ENCODE data around the gene TMEM203.
A peak's percentile ranks its signal among the peaks of the same experiment; 100 is the strongest.

The TMEM203 gene

DNA sequence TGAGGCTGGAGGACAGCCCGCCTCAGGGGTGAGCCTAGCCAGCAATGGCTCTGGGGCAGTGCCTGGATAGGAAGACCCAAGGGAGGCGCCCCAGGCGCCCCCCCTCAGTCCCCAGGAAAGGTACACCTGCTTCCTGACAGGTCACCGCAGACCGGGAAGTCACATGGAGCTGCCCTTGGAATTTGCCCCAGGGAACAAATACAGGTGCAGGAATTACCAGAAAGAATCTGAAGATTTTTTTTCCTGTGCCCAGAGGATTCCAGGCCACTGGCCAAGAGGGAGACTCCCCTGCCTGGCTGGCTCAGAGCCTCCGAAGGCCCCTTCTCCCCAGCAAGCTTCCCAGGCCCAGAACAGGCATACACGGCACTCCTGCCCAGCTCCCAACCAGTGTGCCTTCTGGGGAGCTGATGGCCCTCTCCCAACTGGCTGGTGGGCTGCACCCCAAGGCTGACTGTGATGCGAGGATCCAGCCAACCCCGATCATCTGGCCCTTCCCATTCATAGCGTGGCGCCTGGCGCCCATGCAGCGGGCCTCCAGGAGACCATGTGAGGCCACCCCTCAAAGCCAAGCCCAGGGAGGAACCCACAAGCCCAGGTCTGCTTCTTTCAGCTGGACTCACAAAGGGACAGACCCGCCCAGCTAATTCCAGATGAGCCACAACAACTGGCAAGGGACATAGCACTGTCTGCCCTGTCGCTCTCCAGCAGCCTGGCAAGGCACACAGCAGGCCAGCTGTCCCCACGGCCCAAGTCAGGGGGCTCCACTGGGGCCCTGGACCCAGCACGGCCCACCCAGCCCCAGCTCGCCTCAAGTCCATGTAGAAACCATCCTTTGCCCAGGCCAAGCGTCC is 7.2 kb downstream of the TMEM203 start:
- peak in 9 of 56 donors; percentile 5 to 71 (median 42) for DNase-seq

DNA sequence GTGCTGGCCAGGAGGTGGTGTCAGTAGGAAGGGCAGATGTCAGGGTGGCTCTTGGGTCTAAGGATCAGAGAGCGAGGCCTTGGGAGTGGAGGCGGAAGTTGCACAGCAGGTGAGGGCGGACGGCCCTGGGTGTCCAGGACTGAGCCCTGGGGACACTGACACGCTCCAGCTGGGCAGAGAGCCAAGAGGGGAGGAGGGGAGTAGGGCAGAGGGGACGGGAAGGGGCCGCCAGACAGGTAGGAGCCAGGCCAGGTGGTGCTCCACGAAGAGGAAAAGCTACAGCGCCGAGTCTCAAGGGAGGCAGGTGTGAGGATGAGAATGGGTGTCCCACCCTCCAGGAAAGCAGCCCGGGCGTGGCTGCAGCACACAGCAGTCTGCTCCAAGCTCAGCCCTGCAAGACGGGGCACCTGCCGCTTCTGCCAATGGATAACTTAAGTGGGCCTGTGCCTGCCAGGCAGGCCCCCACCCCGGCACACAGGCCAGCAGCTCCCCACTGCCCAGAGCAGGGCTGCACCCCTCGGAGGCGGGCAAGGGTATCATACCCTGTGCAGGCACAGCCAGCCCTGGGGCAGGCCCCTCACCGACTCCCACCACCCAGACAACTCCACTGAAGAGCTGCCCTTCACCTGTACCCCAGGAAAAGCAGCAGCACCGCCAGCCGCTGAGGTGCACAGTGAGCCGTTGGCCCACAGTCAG is 9.8 kb downstream of the TMEM203 start:
- DNase-seq = peak in 3 of 56 donors; percentile 12 to 63 (median 19)

DNA sequence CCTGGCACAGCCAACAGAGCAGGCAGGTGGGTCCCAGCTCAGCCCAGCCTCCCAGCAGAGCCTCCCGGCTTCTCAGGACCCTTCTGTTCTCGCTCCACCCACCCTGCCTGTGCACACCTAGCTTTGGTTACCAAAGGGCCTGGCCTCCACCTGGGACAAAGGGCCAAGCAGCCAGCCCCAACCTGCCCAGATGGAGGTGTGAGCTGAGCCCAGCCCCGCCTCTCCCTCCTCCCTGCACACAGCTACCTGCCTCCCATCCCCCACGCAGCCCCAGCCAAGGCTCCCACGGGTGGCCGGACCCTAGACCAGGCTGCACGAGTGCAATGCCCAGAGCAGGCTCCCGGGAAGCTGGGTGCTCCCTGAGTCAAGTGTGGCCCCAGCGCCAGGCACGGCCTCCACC is 10.5 kb downstream of the TMEM203 start:
- peak in 3 of 56 donors; percentile 36 to 63 (median 38) for DNase-seq

DNA sequence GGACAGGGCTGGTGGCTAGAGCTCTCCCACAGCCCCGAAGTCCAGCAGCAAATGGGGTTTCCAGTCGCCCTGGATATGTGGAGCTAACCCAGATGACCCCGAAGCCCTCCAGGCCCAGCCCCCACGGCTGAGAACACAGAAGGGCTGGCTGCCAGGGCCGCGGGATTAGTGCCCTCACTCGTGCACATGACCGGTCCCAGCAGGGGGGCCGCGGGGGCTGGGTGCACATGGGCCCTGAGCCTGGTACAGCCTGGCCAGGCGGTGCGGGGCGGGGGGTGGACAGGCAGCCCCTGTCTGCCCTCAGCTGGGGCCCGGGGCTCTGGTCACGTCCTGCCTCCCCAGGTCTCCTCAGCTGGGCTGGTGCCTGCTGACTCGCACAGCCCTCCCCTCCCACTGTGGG is 11.1 kb downstream of the TMEM203 start:
- DNase-seq = peak in 55 of 56 donors; percentile 13 to 96 (median 88)

DNA sequence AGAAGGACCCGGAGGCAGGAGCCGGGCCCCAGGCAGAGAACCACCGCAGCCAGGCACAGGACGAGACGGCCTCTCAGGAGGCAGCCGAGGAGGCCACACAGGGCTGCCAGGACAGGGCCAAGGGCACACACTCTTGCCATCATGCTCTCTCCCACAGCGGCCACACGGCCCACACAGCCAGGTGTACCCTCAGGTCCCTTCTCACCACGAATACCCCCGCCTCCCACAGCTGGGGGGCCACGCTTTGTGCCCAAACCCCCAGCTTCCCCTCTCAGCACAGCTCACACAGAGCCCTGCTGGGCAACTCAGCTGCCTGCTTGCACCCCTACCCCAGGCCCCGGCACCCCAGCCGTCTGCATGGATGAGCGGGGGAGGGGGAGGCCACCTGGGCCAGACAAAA is 11.7 kb downstream of the TMEM203 start:
- peak in 1 of 56 donors; percentile 60 for DNase-seq

DNA sequence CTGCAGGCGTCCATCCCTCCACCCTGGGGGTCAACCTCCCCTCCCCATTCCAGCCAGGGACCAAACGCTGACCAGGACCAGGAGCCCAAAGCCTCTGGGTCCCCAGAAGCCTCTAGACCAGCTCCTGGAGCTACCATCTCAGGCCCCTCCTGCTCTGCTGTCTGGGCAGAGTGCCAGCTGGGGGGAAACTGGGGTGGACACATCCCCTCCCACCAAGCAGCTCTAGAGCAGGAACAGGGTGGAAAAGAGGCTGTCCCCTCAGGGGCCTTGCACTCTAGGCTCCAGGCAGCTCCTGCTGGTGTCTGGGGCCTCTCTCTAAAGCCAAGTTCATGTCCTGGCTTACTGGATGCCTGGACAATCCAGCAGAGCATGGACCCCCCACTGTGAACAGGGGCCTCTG is 12.6 kb downstream of the TMEM203 start:
- DNase-seq = no peak

DNA sequence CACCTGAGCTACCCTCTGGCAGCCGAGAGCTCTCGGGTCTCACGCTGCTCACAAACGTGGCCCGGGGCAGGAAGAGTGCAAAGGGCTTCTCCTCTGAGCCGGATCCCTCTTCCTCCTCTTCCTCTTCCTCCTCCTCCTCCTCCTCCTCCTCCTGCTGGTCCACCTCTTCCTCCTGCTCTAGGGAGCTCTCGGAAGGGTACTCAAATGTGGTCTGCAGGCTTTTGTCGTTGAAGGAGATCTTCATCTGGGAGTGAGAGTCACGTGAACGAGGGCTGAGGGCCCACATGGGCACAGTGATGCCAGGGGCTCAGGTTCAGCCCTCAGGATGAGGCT is 13.0 kb downstream of the TMEM203 start:
- no peak for DNase-seq

DNA sequence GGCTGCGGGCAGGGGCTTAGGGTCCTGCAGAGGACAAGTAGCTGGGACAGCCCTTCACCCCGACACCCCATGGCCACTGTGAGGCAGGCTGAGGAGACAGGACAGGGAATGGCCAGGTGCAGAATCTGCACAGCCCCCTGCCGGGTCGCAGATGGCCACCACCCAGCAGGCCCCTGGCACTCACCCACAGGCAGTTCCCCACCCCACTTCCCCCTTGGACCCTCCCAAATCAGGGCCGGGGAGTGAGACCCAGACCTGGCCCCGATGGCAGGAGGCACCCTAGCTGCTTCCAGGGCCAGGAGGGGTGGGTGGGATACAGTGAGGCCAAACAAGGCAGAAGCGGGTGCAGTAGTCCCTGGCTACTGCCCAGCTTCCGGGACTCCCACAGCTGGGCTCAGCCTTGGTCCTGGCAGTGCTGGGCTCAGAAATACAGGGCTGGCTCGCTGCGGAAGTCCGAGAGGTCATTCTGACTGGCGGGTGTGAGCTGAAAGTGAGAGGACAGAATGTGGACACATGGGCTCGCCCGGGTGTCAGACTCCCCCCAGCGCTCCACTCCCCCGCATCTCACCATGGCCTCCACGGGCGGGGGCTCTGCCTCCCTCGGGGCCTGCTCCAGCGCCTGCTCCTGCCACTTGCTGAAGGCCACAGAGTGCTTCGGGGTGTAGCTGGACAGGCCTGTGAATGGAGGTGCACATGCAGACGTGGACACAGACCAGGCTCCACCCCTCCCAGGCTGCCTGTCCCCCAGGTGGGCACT is 13.6 kb downstream of the TMEM203 start:
- peak in 50 of 56 donors; percentile 17 to 90 (median 68) for DNase-seq

DNA sequence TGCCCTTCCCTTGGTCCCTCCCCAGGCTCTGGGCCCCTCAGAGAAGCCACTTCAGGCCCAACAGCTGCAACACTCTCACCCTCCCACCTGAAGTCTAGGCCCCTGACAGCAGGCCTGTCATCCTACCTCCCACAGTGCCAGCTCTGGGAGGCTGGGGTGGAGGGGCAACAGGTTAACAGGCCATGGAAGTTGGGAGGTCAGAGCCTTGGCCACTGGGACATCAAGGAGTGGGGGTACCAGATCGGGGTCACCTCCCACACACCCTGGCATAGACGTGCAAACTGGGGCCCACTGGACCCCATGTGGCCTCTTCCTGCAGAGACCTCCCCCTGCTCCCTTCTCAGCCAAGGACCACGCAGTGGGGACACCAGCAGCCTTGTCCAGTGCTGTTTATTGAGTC is 14.2 kb downstream of the TMEM203 start:
- DNase-seq = no peak

DNA sequence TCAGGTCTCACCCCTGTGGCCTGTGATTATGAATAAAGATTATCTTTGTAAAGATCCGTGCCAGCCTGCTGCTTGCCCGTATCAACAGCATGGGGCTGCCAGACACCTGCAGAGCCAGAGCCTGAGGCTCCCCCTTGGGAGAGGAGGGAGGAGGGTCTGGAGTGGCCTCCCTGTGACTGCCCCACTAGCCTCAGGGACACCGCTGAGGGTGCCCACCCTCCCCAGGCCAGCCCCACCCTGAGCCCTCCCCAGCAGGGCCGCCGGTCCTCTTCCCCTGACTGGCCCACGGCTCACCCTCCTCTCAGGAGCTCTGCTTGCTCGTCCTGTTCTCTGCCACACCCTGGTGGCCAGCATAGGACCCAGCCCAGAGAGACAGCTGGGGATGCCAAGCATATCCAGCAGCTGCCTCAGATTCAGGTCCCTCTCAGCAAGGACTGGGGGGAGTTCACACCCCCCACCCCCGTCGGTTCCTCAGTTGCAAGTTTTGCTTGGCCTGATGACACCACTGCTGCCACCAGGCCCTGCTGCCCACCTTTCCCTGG is 15.1 kb downstream of the TMEM203 start:
- DNase-seq = no peak

DNA sequence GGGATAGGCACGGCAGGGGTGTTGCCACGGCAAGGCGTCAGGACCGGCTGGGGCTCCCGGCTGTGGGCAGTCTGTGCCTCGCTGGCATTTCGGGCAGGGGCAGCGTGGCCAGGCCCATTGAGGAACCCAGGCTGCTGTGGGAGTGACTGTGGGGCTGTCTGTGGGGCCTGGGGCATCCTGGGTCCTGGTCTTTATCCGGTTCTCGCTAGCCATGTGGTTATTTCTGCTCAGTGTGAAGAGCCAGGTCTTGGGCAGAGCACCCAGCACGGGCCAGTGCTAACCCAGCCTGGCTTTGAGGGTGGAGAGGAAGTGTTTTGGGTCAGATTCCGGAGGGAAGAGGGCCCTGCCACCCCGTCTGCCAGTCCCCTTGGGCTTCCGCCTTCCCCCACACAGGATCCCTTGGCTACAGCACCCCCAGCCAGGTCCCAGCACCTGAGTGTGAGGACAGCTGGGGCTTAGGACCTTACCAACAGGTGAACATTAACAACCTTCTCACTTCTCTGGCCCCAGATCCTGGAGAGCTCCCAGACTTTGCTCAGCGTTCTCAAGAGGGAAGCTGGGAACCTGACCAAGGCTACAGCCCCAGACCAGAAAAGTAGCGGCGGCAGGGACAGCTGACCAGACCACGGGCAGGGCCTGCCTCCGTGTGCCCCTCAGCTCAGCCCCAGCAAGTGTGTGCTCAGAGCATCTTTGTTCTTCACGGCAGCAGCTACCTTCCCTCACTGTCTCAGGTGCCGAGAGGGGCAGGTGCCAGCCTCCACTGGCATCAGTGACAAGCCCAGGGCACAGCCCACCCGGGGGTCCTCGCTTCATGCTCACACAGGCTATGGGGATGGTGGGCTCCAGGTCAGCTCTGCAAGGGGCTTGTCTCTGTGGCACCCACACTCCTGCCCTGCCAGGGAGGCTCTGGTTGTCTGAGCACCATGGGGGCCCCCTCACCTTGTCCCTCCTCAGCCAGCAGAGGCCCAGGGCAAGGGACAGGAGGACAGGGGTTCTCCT is 15.9 kb downstream of the TMEM203 start:
- DNase-seq = peak in 1 of 56 donors; percentile 35

DNA sequence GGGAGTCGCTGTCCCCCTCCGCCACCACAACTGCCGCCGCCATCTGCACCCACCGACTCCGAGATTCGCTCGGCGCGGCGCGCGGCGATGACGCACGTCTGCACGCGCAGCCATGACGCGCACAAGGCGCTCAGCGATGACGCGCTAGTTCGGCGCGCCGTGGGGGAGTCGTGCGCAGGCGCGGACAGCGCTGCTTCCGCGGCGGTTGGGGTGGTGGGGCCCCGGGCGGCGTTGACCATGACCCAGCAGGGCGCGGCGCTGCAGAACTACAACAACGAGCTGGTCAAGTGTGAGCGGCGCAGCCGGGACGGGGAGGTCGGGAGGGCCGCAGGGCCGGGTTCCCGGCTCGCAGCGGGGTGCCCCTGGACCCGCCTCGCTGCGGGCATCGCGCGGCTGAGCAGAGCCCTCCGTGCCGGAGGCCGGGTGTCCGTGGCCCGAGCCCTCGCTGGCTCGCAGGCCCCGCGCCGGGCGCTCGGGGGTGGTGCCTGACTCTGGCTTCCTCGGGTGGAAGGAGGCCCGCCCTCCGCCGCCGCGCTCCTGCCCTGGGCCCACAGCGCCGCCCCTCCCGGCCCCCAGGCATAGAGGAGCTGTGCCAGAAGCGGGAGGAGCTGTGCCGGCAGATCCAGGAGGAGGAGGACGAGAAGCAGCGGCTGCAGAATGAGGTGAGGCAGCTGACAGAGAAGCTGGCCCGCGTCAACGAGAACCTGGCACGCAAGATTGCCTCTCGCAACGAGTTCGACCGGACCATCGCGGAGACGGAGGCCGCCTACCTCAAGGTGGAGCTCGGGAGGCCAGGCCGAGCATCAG is 16.8 kb downstream of the TMEM203 start, which contains the start of the genes ANAPC2 and SSNA1:
ANAPC2 (minus strand) TSS at position 71 of the 807 bp plus-strand sequence; CDS start at position 43, 28 bp downstream.
SSNA1 (plus strand) TSS at position 187 of the 807 bp plus-strand sequence; CDS start at position 238, 51 bp downstream.
- peak in 55 of 56 donors; percentile 57 to 96 (median 90) for DNase-seq

DNA sequence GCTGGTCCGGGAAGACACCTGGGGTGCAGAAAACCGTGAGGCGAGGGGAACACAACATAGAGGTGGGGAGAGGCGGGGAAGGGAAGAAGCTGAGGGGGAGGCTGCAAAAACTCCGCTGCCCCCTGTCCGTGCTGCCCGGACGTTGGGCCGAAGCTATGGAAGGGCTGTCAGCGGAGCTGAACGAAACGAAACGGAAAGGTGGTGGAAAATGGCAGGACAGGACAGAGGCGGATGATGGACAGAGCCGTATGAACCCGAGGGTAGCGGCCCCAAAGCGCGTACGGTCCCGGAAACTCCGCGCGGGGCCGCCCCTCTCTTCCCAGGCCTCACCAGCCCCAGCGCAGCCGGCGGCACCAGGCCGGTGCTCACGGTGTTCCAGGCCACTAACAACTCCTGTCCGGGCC is 17.4 kb downstream of the TMEM203 start:
- DNase-seq = no peak

DNA sequence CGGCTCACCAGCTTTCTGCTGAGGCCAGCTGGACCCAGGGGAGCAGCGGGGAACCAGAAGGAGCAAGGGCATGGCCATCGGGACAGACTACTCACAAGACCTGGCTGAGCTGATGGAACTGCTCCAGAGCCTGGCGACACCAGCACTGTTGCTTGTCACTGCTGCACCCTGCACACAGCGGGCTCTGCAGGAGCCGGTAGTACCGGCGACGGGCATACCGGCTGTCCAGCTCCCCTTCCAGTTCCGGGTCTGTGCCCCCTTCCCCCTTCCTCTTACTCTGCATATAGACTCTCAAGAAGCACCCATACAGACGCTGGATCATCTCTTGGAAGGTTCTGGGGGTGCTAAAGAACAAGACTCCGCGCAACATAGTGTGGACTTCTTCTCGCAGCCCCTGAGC is 18.1 kb downstream of the TMEM203 start:
- DNase-seq = no peak

DNA sequence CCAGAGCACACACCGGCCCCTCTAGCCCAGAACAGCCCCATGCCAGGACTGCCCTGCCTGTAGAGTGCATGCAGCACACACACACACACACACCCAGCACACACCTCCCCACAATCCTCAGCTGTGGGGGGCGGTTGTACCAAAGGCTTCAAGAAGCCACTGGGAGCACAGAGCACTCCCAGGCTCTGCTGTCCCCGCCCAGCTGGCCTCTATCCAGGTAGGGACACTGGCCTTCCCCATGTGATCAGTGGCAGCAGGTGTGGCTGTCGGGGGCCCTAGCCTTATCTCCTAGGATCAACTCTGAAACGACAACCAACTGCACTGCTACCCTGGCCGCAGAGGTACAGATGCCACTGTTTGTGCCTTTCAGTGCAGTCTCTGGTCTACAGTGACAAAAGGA is 19.1 kb downstream of the TMEM203 start:
- no peak for DNase-seq

DNA sequence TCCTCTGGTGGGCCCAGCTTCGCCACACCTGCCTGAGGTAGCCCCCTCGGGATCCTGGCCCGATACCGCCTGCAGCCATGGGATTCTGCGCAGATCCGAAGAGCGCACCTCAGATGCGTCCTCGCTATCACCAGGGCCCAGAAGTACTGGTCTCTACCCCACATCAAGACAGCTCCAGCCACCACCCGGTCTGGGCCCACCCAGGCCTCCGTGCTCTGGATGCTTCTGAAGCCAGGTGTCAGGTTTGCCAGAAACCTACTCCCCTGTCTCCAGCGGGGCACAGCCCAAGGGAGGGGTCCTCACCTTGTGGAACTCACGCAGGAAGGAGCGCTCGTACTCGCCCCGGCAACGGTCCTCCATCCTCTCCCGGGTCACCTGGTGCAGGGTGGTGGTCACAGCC is 19.5 kb downstream of the TMEM203 start:
- no peak for DNase-seq

DNA sequence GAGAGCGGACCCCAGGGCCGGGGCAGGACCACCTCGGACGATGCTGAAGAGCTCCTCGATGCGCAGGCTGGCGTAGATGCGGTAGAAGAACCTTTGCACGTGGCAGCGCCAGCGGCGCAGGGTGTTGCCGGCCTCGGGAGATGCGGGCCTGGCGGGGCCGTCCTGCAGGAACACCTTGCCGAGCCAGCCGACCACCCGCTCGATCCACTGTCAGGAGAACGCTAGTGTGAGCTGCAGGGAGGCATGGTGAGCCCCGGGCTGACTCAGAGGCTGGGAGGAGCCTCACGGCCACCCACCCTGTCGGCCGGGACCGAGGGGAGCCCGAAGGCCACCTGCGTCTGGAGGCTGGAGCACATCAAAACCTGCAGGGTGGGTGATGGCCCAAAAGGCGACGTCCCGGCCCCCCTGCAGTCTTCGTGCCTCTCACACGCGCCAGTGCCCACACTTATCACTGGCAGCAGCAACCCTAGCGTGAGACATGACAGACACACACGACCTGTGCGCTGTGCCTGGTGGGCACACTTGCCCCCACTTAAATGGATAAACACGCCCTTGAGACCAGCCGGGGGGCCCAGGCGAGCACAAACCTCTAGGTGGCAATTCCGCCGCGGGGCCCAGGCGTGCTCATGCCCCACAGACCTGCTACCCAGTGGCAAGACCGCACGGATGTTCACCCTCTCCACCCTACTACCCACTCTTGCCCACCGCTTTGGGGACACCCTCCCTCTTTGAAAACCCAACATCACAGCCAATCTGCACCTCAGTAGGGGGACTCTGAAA is 20.4 kb downstream of the TMEM203 start:
- DNase-seq = no peak

DNA sequence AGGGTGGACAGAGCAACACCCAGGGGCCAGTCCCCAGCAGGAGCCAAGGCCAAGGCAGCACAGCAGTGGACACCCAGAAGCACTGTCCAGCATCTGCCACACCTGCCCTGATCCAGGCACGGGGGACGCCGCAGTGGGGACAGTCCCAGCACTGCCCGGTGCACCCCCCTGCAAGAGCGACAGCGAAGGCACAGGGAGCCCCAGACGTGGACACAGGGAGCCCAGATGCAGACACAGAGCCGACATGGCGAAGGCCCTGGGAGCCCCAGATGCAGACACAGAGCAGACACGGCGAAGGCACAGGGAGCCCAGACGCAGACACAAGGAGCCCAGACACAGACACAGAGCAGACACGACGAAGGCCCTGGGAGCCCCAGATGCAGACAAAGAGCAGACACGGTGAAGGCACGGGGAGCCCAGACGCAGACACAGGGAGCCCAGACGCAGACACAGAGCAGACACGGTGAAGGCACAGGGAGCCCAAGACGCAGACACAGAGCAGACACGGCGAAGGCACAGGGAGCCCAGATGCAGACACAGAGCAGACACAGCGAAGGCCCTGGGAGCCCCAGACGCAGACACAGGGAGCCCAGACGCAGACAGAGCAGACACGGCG is 21.4 kb downstream of the TMEM203 start:
- no peak for DNase-seq

Measured in nucleus accumbens (tissue), 56 donors.